Mesenchymal stem cell (in vitro differentiated cells and primary cell): Measurements from ENCODE around the gene MARK1.
A peak's percentile ranks its signal among the peaks of the same experiment; 100 is the strongest.

Source experiments
- DNase-seq: peaks from one replicate; pipeline ENCODE4 v3.0.0-alpha.2; 2013
- H2AFZ ChIP-seq: one replicate; pipeline ENCODE4 v1.6.1; 2013; ENCODE audit warnings: low read depth, mild to moderate bottlenecking, control low read depth, inconsistent platforms, low read length, moderate library complexity
- H2AK5ac ChIP-seq: 2 replicates; pipeline ENCODE4 v1.6.1; 2013; ENCODE audit warnings: low read length, moderate library complexity, mild to moderate bottlenecking, inconsistent platforms; ENCODE audit not compliant: severe bottlenecking
- H2BK120ac ChIP-seq: one replicate; pipeline ENCODE4 v1.6.1; 2013; ENCODE audit warnings: low read depth, mild to moderate bottlenecking, inconsistent platforms, low read length, moderate library complexity
- H2BK12ac ChIP-seq, 2 experiments: one replicate each; pipeline ENCODE4 v1.6.1; 2013; ENCODE audit warnings: inconsistent platforms in 2 of 2, low read length in 2 of 2, mild to moderate bottlenecking in 2 of 2, moderate library complexity in 2 of 2, control low read depth in 1 of 2
- H2BK15ac ChIP-seq: one replicate; pipeline ENCODE4 v1.6.1; 2013; ENCODE audit warnings: mild to moderate bottlenecking, low read depth, inconsistent platforms; ENCODE audit not compliant: poor library complexity, severe bottlenecking
- H2BK5ac ChIP-seq: 2 replicates; pipeline ENCODE4 v1.6.1; 2013; ENCODE audit warnings: low read depth, mild to moderate bottlenecking, low read length, control low read depth, inconsistent platforms; ENCODE audit not compliant: poor library complexity, severe bottlenecking
- H3K14ac ChIP-seq, 2 experiments: one replicate each; pipeline ENCODE4 v1.6.1; 2013; ENCODE audit warnings: inconsistent platforms in 2 of 2, low read length in 2 of 2, control low read depth in 1 of 2, mild to moderate bottlenecking in 1 of 2, moderate library complexity in 1 of 2
- H3K18ac ChIP-seq, 2 experiments: one replicate each; pipeline ENCODE4 v1.6.1; 2013; ENCODE audit warnings: inconsistent platforms in 2 of 2, low read length in 2 of 2, control low read depth in 1 of 2, low read depth in 1 of 2, mild to moderate bottlenecking in 1 of 2
- H3K23ac ChIP-seq, 2 experiments: one replicate each; pipeline ENCODE4 v1.6.1; 2013; ENCODE audit warnings: inconsistent platforms in 2 of 2, low read length in 2 of 2, mild to moderate bottlenecking in 2 of 2, moderate library complexity in 2 of 2, control low read depth in 1 of 2
- H3K27ac ChIP-seq: 2 replicates; pipeline ENCODE4 v1.5.1; 2013; ENCODE audit warnings: mild to moderate bottlenecking, moderate library complexity, low read length, control low read depth, inconsistent platforms; ENCODE audit not compliant: poor library complexity, severe bottlenecking
- H3K27me3 ChIP-seq, 2 experiments: 2 replicates each; pipeline versions ENCODE4 v1.6.1 to v1.7.0; 2013; ENCODE audit warnings: low read length in 2 of 2, mild to moderate bottlenecking in 2 of 2, moderate library complexity in 2 of 2, control low read depth in 1 of 2, inconsistent platforms in 1 of 2; ENCODE audit not compliant: control insufficient read depth in 1 of 2, insufficient read depth in 1 of 2
- H3K36me3 ChIP-seq, 2 experiments: 2 replicates each; pipeline versions ENCODE4 v1.6.1 to v1.7.0; 2013; ENCODE audit warnings: low read length in 2 of 2, control low read depth in 1 of 2, inconsistent platforms in 1 of 2, low read depth in 1 of 2, mild to moderate bottlenecking in 1 of 2; ENCODE audit not compliant: insufficient read depth in 2 of 2, control insufficient read depth in 1 of 2
- H3K4ac ChIP-seq, 2 experiments: one replicate each; pipeline ENCODE4 v1.6.1; 2013; ENCODE audit warnings: inconsistent platforms in 2 of 2, low read length in 2 of 2, mild to moderate bottlenecking in 2 of 2, moderate library complexity in 2 of 2, control low read depth in 1 of 2, low read depth in 1 of 2
- H3K4me1 ChIP-seq: 2 replicates; pipeline ENCODE4 v1.6.1; 2013; ENCODE audit warnings: low read depth, low read length, control low read depth; ENCODE audit not compliant: control insufficient read depth, insufficient read depth
- H3K4me2 ChIP-seq: 2 replicates; pipeline ENCODE4 v1.6.1; 2013; ENCODE audit warnings: low read length, mild to moderate bottlenecking, inconsistent platforms; ENCODE audit not compliant: poor library complexity, severe bottlenecking
- H3K4me3 ChIP-seq, 2 experiments: 2 replicates each; pipeline versions ENCODE4 v1.5.1 to v1.7.0; 2013; ENCODE audit warnings: low read length in 2 of 2, mild to moderate bottlenecking in 2 of 2, control low read depth in 1 of 2, low read depth in 1 of 2; ENCODE audit not compliant: insufficient read depth in 1 of 2
- H3K79me1 ChIP-seq: replicated peaks from 2 replicates; pipeline ENCODE4 v1.6.1; 2013; ENCODE audit warnings: mild to moderate bottlenecking, control low read depth, low read length, inconsistent platforms; ENCODE audit not compliant: poor library complexity, severe bottlenecking
- H3K9ac ChIP-seq: 2 replicates; pipeline ENCODE4 v1.7.0; 2013; ENCODE audit warnings: mild to moderate bottlenecking, low read length, moderate library complexity
- H3K9me3 ChIP-seq: 2 replicates; pipeline ENCODE4 v1.7.0; 2013; ENCODE audit warnings: mild to moderate bottlenecking, low read length; ENCODE audit not compliant: control insufficient read depth
- H4K8ac ChIP-seq: one replicate; pipeline ENCODE4 v1.6.1; 2013; ENCODE audit warnings: inconsistent platforms, mild to moderate bottlenecking, low read length, moderate library complexity
- H4K91ac ChIP-seq: one replicate; pipeline ENCODE4 v1.6.1; 2013; ENCODE audit warnings: mild to moderate bottlenecking, low read length, inconsistent platforms
- WGBS: methylation state at CpG from one replicate; pipeline ENCODE4 v1.1.7; 2013; ENCODE audit warnings: mixed read lengths; 5-methylcytosine and 5-hydroxymethylcytosine counted together

The MARK1 gene

DNA sequence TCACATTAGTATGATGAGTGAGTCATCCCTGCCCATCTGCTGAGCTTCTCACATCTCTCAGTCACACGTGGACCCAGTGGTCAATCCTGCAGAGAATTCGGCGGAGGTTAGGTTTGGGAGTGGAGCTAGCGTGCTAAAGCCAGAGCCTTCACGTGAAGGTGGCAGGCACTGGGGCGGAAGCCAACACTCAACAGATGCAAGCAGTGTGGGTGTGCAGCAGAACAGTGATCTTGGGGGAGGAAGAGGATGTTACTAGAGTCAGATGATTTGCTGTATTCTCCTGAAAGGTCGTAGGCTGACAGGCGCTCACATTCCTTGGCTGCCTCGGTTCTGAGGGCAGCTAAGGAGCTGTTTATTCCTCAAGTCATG is 168.9 kb downstream of the MARK1 start:
- no peaks in the 10 kb centered on the region for H3K9me3 ChIP-seq
- peak; percentile 58 for DNase-seq
- H3K4me1 ChIP-seq = peaks cover 17% of the 10 kb centered on the region
- H3K4ac ChIP-seq = no peak overlapping the region
- WGBS = 69% methylated on average over 9 of the region's 9 CpGs
- H3K79me1 ChIP-seq = peaks cover 2% of the 10 kb centered on the region
- no peak overlapping the region for H3K9ac ChIP-seq
- H2AFZ ChIP-seq = no peak overlapping the region
- H2BK15ac ChIP-seq = no peak overlapping the region
- H2BK5ac ChIP-seq = no peak overlapping the region
- no peak overlapping the region for H4K8ac ChIP-seq
- no peak overlapping the region for H2AK5ac ChIP-seq
- no peak overlapping the region for H3K23ac ChIP-seq
- H4K91ac ChIP-seq = no peak overlapping the region
- H2BK120ac ChIP-seq = no peak overlapping the region
- no peak overlapping the region for H3K14ac ChIP-seq
- peak overlapping the region; percentile 30 for H3K27ac ChIP-seq
- H3K4me3 ChIP-seq = no peak overlapping the region
- no peak overlapping the region for H2BK12ac ChIP-seq
- H3K27me3 ChIP-seq = peaks cover 0 to 30% of the 10 kb centered on the region in 2 experiments
- H3K36me3 ChIP-seq = no peaks in the 10 kb centered on the region
- no peak overlapping the region for H3K18ac ChIP-seq
- H3K4me2 ChIP-seq = peak overlapping the region; percentile 29

DNA sequence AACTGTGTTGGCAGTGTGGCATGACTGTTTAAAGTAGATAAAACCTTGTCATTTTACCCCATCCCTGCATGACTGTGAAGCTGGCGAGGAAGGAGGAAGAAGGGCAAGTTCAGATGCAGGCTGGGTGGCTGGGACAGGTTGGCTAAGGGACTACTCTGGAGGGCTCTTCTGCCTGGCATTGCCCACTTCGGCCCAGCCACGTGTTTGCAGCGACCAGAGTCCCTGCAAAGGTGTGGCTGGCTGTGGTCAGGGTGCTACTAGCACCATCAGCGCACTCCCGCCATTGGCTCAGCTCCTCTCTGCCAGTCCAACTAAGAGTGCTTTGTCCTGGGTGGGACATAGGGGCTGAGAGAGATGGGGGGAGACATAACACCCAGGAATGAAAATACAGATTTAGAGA is 169.4 kb downstream of the MARK1 start:
- H3K4me3 ChIP-seq = no peak overlapping the region
- 91% methylated on average over 6 of the region's 6 CpGs for WGBS
- H3K23ac ChIP-seq = no peak overlapping the region
- H3K9me3 ChIP-seq = no peaks in the 10 kb centered on the region
- no peak overlapping the region for H3K18ac ChIP-seq
- H3K9ac ChIP-seq = no peak overlapping the region
- H2BK120ac ChIP-seq = no peak overlapping the region
- no peak overlapping the region for H3K4ac ChIP-seq
- H4K91ac ChIP-seq = no peak overlapping the region
- H3K79me1 ChIP-seq = peaks cover 2% of the 10 kb centered on the region
- DNase-seq = no peak
- H3K4me1 ChIP-seq = peaks cover 17% of the 10 kb centered on the region
- H2AFZ ChIP-seq = no peak overlapping the region
- H2BK15ac ChIP-seq = no peak overlapping the region
- no peak overlapping the region for H2BK5ac ChIP-seq
- no peaks in the 10 kb centered on the region for H3K36me3 ChIP-seq
- H3K4me2 ChIP-seq = no peak overlapping the region
- no peak overlapping the region for H3K14ac ChIP-seq
- no peak overlapping the region for H2AK5ac ChIP-seq
- H3K27me3 ChIP-seq = peaks cover 0 to 28% of the 10 kb centered on the region in 2 experiments
- no peak overlapping the region for H4K8ac ChIP-seq
- no peak overlapping the region for H2BK12ac ChIP-seq
- H3K27ac ChIP-seq = peak overlapping the region; percentile 30

DNA sequence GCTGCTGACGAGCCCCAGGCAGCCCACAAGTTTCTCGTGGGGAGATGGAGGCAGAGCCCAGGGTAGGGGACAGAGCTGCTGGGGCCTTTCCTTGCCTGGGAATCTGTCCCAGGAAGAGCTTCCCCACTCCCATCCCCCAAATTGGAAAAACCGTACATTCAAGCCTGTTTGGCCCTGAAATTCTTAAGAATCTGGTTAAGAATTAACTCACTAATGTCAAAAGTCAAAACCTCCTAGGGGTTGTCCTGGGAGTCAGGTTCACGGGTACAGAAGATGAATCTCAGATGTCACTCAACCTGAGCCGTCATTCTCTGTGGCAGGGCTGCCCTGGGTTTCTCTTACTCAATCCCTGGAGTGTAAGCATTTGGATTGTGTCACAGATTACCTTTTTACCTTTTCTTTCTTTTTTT is 170.7 kb downstream of the MARK1 start:
- Histone ChIP-seq H3K23ac (no peak overlapping the region), H2AFZ (no peak overlapping the region), H2BK12ac (no peak overlapping the region), H4K91ac (no peak overlapping the region), H3K4me3 (no peak overlapping the region), H2BK5ac (no peak overlapping the region), H3K4me1 (peaks cover 17% of the 10 kb centered on the region), H3K14ac (no peak overlapping the region), H3K9ac (no peak overlapping the region), H3K27ac (no peak overlapping the region), H3K9me3 (no peaks in the 10 kb centered on the region), H2AK5ac (no peak overlapping the region), H2BK15ac (no peak overlapping the region), H4K8ac (no peak overlapping the region), H3K79me1 (peaks cover 2% of the 10 kb centered on the region), H3K18ac (no peak overlapping the region), H2BK120ac (no peak overlapping the region), H3K36me3 (no peaks in the 10 kb centered on the region), H3K4me2 (no peak overlapping the region), H3K27me3 (peaks cover 0 to 25% of the 10 kb centered on the region in 2 experiments), H3K4ac (no peak overlapping the region)
- WGBS = 84% methylated on average over 5 of the region's 5 CpGs
- no peak for DNase-seq

DNA sequence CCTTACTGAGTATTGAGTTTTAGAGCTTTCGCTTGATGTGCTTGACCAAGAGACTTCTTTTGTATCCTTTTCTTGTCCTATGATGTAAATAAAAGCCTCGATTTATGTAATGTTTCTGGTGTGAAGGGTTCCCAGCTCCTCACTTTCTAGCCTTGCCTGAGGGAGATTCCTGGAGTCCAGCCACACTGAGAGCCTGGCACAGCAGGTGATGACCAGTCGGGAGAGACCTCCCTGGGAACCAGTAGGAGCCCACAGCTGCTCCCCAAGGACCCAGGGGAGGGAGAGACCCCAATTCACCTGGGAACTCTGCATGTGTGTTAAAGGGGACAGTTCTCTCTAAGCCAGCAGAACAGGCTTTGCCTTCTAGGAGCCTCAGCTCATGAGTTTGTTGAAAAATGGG is 171.1 kb downstream of the MARK1 start:
- Histone ChIP-seq H2AFZ (no peak overlapping the region), H3K18ac (no peak overlapping the region), H3K27ac (no peak overlapping the region), H3K4me1 (peaks cover 17% of the 10 kb centered on the region), H3K23ac (no peak overlapping the region), H4K91ac (no peak overlapping the region), H3K9ac (no peak overlapping the region), H2BK15ac (no peak overlapping the region), H2BK12ac (no peak overlapping the region), H3K4ac (no peak overlapping the region), H3K79me1 (peaks cover 2% of the 10 kb centered on the region), H3K27me3 (peaks cover 0 to 27% of the 10 kb centered on the region in 2 experiments), H3K14ac (no peak overlapping the region), H3K4me2 (no peak overlapping the region), H3K36me3 (no peaks in the 10 kb centered on the region), H3K9me3 (no peaks in the 10 kb centered on the region), H2AK5ac (no peak overlapping the region), H4K8ac (no peak overlapping the region), H2BK5ac (no peak overlapping the region), H2BK120ac (no peak overlapping the region), H3K4me3 (no peak overlapping the region)
- WGBS = 90% methylated on average over 3 of the region's 3 CpGs
- DNase-seq = no peak
